GM12891 (cell line): Measurements from ENCODE around the gene HTT.

Experiments
- DNase-seq: peaks from one replicate; pipeline ENCODE4 v3.0.0; 2011; ENCODE audit warnings: low spot score; ENCODE audit not compliant: insufficient read length
- FAIRE-seq: peaks from 2 replicates; lab custom pipeline; 2011; peaks lifted over from hg19 to GRCh38; lab: Jason Lieb, UNC
- PAX5 ChIP-seq: IDR thresholded peaks from 2 replicates; pipeline ENCODE4 v1.6.1; 2011; ENCODE audit warnings: low read length, moderate library complexity, mild to moderate bottlenecking; ENCODE audit not compliant: insufficient read depth, severe bottlenecking
- POLR2A ChIP-seq: IDR thresholded peaks from 2 replicates; pipeline ENCODE4 v1.6.1; 2011; ENCODE audit warnings: low read depth, low read length, control low read depth
- POLR2AphosphoS5 ChIP-seq: IDR thresholded peaks from 2 replicates; pipeline ENCODE4 v1.6.1; 2011; ENCODE audit warnings: low read depth, low read length, control low read depth
- POU2F2 ChIP-seq: IDR thresholded peaks from 2 replicates; pipeline ENCODE4 v1.6.1; 2011; ENCODE audit warnings: low read depth, mild to moderate bottlenecking, control low read depth, low read length, moderate library complexity
- SPI1 ChIP-seq: IDR thresholded peaks from 2 replicates; pipeline ENCODE4 v1.6.1; 2011; ENCODE audit warnings: low read depth, low read length, control low read depth
- TAF1 ChIP-seq: IDR thresholded peaks from 2 replicates; pipeline ENCODE4 v1.6.1; 2011; ENCODE audit warnings: low read depth, low read length, control low read depth

HTT gene

GRCh38 chr4:3237712-3238560, 163.5 kb downstream of the HTT start:
- DNase-seq: no peak
- TF ChIP-seq POLR2AphosphoS5: no peak
- no peak for TF ChIP-seq POLR2A
- TF ChIP-seq POU2F2: no peak
- TF ChIP-seq TAF1: no peak
- TF ChIP-seq SPI1: no peak
- no peak for TF ChIP-seq PAX5
- no peak for FAIRE-seq

DNA sequence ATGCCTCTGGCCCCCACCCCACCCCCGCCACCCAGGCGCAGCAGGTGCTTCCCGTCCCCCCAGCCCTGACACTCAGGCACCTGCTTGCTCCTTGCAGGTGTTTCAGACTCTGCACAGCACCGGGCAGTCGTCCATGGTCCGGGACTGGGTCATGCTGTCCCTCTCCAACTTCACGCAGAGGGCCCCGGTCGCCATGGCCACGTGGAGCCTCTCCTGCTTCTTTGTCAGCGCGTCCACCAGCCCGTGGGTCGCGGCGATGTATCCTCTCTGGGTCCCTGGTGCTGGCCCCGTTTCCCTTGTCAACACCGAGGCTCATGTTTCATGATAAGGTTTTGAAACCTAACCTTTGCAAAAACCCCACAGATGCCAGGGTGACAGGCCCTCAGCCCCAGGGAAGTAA, 164.2 kb downstream of the HTT start:
- TF ChIP-seq TAF1: no peak
- TF ChIP-seq POLR2AphosphoS5: no peak
- no peak for TF ChIP-seq PAX5
- TF ChIP-seq POLR2A: no peak
- no peak for TF ChIP-seq SPI1
- TF ChIP-seq POU2F2: no peak
- no peak for DNase-seq
- no peak for FAIRE-seq

DNA sequence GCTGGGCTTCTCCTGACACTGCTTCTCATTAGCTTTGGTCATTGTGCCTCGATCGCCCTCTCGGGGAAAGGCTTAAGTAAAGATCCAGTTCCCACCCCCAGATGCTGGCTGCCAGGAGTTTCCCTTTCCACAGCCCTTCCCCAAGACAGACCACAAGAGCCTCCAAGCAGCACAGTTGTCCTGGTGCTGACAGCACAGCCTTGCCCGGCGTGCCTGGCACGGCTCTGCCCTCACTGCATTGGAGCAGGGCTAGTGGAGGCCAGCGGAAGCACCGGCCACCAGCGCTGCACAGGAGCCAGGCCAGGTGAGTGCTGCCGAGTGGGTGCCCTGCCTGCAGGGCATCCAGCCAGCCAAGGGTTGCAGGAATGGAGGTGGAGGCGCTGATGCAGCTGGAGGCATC, 164.8 kb downstream of the HTT start:
- FAIRE-seq: no peak
- no peak for TF ChIP-seq POU2F2
- DNase-seq: no peak

DNA sequence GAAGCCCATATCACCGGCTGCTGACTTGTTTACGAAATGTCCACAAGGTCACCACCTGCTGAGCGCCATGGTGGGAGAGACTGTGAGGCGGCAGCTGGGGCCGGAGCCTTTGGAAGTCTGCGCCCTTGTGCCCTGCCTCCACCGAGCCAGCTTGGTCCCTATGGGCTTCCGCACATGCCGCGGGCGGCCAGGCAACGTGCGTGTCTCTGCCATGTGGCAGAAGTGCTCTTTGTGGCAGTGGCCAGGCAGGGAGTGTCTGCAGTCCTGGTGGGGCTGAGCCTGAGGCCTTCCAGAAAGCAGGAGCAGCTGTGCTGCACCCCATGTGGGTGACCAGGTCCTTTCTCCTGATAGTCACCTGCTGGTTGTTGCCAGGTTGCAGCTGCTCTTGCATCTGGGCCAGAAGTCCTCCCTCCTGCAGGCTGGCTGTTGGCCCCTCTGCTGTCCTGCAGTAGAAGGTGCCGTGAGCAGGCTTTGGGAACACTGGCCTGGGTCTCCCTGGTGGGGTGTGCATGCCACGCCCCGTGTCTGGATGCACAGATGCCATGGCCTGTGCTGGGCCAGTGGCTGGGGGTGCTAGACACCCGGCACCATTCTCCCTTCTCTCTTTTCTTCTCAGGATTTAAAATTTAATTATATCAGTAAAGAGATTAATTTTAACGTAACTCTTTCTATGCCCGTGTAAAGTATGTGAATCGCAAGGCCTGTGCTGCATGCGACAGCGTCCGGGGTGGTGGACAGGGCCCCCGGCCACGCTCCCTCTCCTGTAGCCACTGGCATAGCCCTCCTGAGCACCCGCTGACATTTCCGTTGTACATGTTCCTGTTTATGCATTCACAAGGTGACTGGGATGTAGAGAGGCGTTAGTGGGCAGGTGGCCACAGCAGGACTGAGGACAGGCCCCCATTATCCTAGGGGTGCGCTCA, 165.8 kb downstream of the HTT start:
- TF ChIP-seq TAF1 (no peak), PAX5 (no peak), POU2F2 (no peak), POLR2A (no peak), SPI1 (no peak), POLR2AphosphoS5 (no peak)
- DNase-seq: no peak
- FAIRE-seq: no peak

DNA sequence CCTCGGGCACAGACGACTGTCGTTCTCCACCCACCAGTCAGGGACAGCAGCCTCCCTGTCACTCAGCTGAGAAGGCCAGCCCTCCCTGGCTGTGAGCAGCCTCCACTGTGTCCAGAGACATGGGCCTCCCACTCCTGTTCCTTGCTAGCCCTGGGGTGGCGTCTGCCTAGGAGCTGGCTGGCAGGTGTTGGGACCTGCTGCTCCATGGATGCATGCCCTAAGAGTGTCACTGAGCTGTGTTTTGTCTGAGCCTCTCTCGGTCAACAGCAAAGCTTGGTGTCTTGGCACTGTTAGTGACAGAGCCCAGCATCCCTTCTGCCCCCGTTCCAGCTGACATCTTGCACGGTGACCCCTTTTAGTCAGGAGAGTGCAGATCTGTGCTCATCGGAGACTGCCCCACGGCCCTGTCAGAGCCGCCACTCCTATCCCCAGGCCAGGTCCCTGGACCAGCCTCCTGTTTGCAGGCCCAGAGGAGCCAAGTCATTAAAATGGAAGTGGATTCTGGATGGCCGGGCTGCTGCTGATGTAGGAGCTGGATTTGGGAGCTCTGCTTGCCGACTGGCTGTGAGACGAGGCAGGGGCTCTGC, 166.5 kb downstream of the HTT start:
- FAIRE-seq (no peak), DNase-seq (no peak)
- TF ChIP-seq POLR2A (no peak), POLR2AphosphoS5 (no peak), TAF1 (no peak), SPI1 (no peak), PAX5 (no peak), POU2F2 (no peak)

DNA sequence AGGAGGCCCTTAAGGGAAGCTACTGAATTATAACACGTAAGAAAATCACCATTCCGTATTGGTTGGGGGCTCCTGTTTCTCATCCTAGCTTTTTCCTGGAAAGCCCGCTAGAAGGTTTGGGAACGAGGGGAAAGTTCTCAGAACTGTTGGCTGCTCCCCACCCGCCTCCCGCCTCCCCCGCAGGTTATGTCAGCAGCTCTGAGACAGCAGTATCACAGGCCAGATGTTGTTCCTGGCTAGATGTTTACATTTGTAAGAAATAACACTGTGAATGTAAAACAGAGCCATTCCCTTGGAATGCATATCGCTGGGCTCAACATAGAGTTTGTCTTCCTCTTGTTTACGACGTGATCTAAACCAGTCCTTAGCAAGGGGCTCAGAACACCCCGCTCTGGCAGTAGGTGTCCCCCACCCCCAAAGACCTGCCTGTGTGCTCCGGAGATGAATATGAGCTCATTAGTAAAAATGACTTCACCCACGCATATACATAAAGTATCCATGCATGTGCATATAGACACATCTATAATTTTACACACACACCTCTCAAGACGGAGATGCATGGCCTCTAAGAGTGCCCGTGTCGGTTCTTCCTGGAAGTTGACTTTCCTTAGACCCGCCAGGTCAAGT, 167.5 kb downstream of the HTT start:
- TF ChIP-seq POLR2A (no peak), POU2F2 (no peak), TAF1 (no peak), PAX5 (no peak), SPI1 (no peak), POLR2AphosphoS5 (no peak; the same call in 1 of the 2 replicates)
- DNase-seq: no peak
- FAIRE-seq: no peak

- TF ChIP-seq POLR2A (no peak), POLR2AphosphoS5 (peak; percentile 65; the same call in 1 of the 2 replicates), TAF1 (no peak)
- DNase-seq: no peak
- FAIRE-seq: no peak
Measured at GRCh38 chr4:3243136-3243780, 168.8 kb downstream of the HTT start.

- DNase-seq (no peak), FAIRE-seq (no peak)
- TF ChIP-seq POLR2A (no peak), SPI1 (peak; percentile 20; the same call in 1 of the 2 replicates), PAX5 (no peak), TAF1 (no peak), POLR2AphosphoS5 (peak; percentile 44; the same call in 1 of the 2 replicates)
Measured at GRCh38 chr4:3244002-3244401, 169.5 kb downstream of the HTT start.
